ENCODE data around the gene DSCAML1.

DNA sequence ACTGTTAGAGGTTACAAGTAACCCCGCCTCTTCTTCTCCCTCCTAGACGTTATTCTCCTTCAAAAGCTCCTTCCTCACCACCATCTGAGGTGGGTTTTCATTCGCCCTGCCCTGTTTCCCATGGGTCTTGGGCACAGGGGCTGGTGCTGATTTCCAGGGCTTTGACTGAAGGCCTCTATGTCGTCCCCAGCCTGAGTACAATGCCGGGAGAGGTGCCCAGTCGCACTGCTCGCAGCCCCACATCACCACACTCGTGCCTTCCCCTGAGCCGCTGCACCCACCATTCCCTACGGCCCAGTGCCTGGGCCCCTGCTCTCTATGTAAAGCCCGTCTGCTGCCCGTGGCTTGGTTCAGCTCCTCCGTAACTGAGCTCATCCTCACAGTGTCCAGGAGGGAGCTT, 169.8 kb downstream of the DSCAML1 start:
- TF ChIP-seq, protein P1, sequence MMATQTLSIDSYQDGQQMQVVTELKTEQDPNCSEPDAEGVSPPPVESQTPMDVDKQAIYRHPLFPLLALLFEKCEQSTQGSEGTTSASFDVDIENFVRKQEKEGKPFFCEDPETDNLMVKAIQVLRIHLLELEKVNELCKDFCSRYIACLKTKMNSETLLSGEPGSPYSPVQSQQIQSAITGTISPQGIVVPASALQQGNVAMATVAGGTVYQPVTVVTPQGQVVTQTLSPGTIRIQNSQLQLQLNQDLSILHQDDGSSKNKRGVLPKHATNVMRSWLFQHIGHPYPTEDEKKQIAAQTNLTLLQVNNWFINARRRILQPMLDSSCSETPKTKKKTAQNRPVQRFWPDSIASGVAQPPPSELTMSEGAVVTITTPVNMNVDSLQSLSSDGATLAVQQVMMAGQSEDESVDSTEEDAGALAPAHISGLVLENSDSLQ (IDR thresholded peaks at IDR 0.05), result no peak
- no peak for TF ChIP-seq LEF1 (IDR thresholded peaks at IDR 0.05; ENCODE audit: borderline replicate concordance)
- no peak for TF ChIP-seq FOXM1 (IDR thresholded peaks at IDR 0.05; ENCODE audit: borderline replicate concordance)
- no peak for TF ChIP-seq SP1 (IDR thresholded peaks at IDR 0.05)
- no peak for TF ChIP-seq FOXA1 (IDR thresholded peaks at IDR 0.05)
- no peak for TF ChIP-seq NFRKB (IDR thresholded peaks at IDR 0.05)
- no peak for TF ChIP-seq ELF4 (IDR thresholded peaks at IDR 0.05)
- no peak for TF ChIP-seq HDGF (IDR thresholded peaks at IDR 0.05; ENCODE audit: borderline replicate concordance)
- TF ChIP-seq SUZ12 (IDR thresholded peaks at IDR 0.05), result no peak
- TF ChIP-seq ZNF384 (IDR thresholded peaks at IDR 0.05), result no peak
- TF ChIP-seq L3MBTL2 (conservative IDR thresholded peaks at IDR 0.05), result no peak
- no peak for TF ChIP-seq TARDBP (IDR thresholded peaks at IDR 0.05)
